Epithelial cell of prostate (primary cell): ENCODE measurements around the gene WNT1.

Source experiments
- DNase-seq: peaks from one replicate; pipeline ENCODE4 v3.0.0-alpha.2; 2011; ENCODE audit warnings: low read depth, low spot score
- H3K27ac ChIP-seq: fragments of 450-650 bp; 2 replicates; pipeline ENCODE4 v1.5.1; 2017; ENCODE audit warnings: mild to moderate bottlenecking

WNT1 gene

GRCh38 chr12:49023812-49024211 lies 45.7 kb downstream of the WNT1 start:
- DNase-seq, result no peak
- no peak overlapping the region for H3K27ac ChIP-seq

- DNase-seq, result no peak
These were observed 46.4 kb downstream of the WNT1 start for GRCh38 chr12:49024543-49024942.

GRCh38 chr12:49025463-49025862 lies 47.3 kb downstream of the WNT1 start:
- no peak for DNase-seq
- H3K27ac ChIP-seq, result no peak overlapping the region

More at GRCh38 chr12:49024543-49024942, 46.4 kb downstream of the WNT1 start:
- no peak overlapping the region for H3K27ac ChIP-seq

- DNase-seq, result no peak
- H3K27ac ChIP-seq, result no peak overlapping the region
These were observed 48.0 kb downstream of the WNT1 start for GRCh38 chr12:49026101-49026500.

- no peak overlapping the region for H3K27ac ChIP-seq
These were observed 48.8 kb downstream of the WNT1 start for GRCh38 chr12:49026678-49027480.

GRCh38 chr12:49027846-49028555 lies 49.9 kb downstream of the WNT1 start:
- DNase-seq, result no peak
- H3K27ac ChIP-seq, result no peak overlapping the region

More at GRCh38 chr12:49026678-49027480, 48.8 kb downstream of the WNT1 start:
- no peak for DNase-seq

GRCh38 chr12:49028666-49029275 lies 50.6 kb downstream of the WNT1 start:
- H3K27ac ChIP-seq, result no peak overlapping the region
- no peak for DNase-seq

GRCh38 chr12:49030119-49030518 lies 52.0 kb downstream of the WNT1 start:
- no peak overlapping the region for H3K27ac ChIP-seq

GRCh38 chr12:49030714-49031572 lies 52.8 kb downstream of the WNT1 start:
- no peak for DNase-seq
- no peak overlapping the region for H3K27ac ChIP-seq

More at GRCh38 chr12:49030119-49030518, 52.0 kb downstream of the WNT1 start:
- no peak for DNase-seq

GRCh38 chr12:49031573-49032161 lies 53.5 kb downstream of the WNT1 start:
- no peak for DNase-seq
- H3K27ac ChIP-seq, result no peak overlapping the region
